Measurements from ENCODE around the gene PARP6. TPM values are rescaled to one million over a fixed set of nuclear protein-coding genes. Genes with fewer than 3 reads are reported as not detected.

PARP6 gene
- total and polyA plus RNA-seq, 2 experiments from 2014 or later = 29.7 to 36.0 TPM

DNA sequence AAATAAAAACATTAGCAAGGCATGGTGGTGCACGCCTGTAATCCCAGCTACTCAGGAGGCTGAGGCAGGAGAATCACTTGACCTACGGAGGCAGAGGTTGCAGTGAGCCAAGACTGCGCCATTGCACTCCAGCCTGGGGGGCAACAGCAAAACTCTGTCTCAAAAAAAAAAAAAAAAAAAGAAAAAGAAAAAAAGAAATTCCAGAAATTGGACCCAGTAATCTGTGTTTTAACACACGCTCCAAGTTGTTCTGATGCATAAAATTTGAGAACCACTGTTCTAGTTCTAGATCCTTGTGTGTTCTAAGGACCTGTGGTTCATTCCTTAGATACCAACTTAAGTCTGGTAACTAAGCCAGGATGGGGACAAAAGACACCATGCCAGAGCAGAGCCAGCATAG, 2.6 kb downstream of the PARP6 start:
- H2AFZ ChIP-seq = no peak overlapping the region
- 95 to 99% methylated on average over 4 of the region's 4 CpGs for WGBS, 2 experiments (ENCODE audit: low coverage in 1 of 2, low lambda C conversion rate in 2 of 2, missing lambda C conversion rate in 2 of 2)
- H3K4me3 ChIP-seq = no peak overlapping the region
- in situ Hi-C loops (cut with MboI) = no loop called here
- no peaks in the 10 kb centered on the region for H3K9me3 ChIP-seq (ENCODE audit: low read depth)
- no peaks in the 10 kb centered on the region for H4K20me1 ChIP-seq (ENCODE audit: insufficient read depth)
- H3K36me3 ChIP-seq (ENCODE audit: low read depth) = peaks cover 24% of the 10 kb centered on the region
- peaks cover 20% of the 10 kb centered on the region for H3K4me1 ChIP-seq (ENCODE audit: insufficient read depth)
- peaks cover 6% of the 10 kb centered on the region for H3F3A ChIP-seq (ENCODE audit: insufficient read depth)
- no peak for DNase-seq
- no peak for TF ChIP-seq EZH2phosphoT487 (IDR thresholded peaks at IDR 0.05; ENCODE audit: insufficient read depth, low read depth)
- TF ChIP-seq EZH2 (IDR thresholded peaks at IDR 0.05; ENCODE audit: insufficient read depth, poor library complexity, severe bottlenecking) = no peak
- no peaks in the 10 kb centered on the region for H3K9me2 ChIP-seq (ENCODE audit: insufficient read depth)
- no peaks in the 10 kb centered on the region for H3K27me3 ChIP-seq (replicated peaks; ENCODE audit: insufficient read depth)
- no peak overlapping the region for H3K27ac ChIP-seq
- H3K4me2 ChIP-seq (ENCODE audit: unreplicated experiment) = no peak overlapping the region
- no peak overlapping the region for H3K9ac ChIP-seq
- peaks cover 46% of the 10 kb centered on the region for H3K79me2 ChIP-seq (ENCODE audit: insufficient read depth)

DNA sequence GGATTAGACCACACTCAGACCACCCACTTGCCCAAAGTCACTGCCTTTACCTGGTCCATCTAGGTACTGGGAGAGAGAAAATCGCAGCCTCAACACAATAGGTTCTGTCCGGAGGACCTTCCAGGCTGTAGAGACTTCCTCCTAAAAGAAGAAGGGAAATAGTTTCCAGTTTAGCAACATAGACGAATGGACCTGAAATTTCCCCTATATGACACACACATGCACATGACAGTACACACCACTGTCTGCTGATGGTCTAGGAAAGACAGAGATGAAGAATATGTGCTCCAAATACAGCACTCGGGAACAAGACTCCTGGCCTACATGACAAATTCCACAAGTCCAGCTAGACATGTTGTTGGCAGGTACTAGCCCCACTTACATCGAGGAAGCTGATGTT, 7.3 kb downstream of the PARP6 start:
- WGBS, 2 experiments (ENCODE audit: low coverage in 1 of 2, low lambda C conversion rate in 2 of 2, missing lambda C conversion rate in 2 of 2) = 93 to 95% methylated on average over 5 of the region's 5 CpGs
- Histone ChIP-seq H3K9me2 (ENCODE audit: insufficient read depth) (no peaks in the 10 kb centered on the region), H3K27ac (no peak overlapping the region), H3K79me2 (ENCODE audit: insufficient read depth) (peaks cover 23% of the 10 kb centered on the region), H3K36me3 (ENCODE audit: low read depth) (peaks cover 68% of the 10 kb centered on the region), H3K4me3 (no peak overlapping the region), H3K9ac (no peak overlapping the region), H3K27me3 (replicated peaks; ENCODE audit: insufficient read depth) (no peaks in the 10 kb centered on the region), H3F3A (ENCODE audit: insufficient read depth) (peaks cover 7% of the 10 kb centered on the region), H3K4me1 (ENCODE audit: insufficient read depth) (no peaks in the 10 kb centered on the region), H4K20me1 (ENCODE audit: insufficient read depth) (no peaks in the 10 kb centered on the region), H2AFZ (no peak overlapping the region), H3K4me2 (ENCODE audit: unreplicated experiment) (no peak overlapping the region), H3K9me3 (ENCODE audit: low read depth) (no peaks in the 10 kb centered on the region)
- TF ChIP-seq EZH2 (IDR thresholded peaks at IDR 0.05; ENCODE audit: insufficient read depth, poor library complexity, severe bottlenecking) (no peak), EZH2phosphoT487 (IDR thresholded peaks at IDR 0.05; ENCODE audit: insufficient read depth, low read depth) (no peak)
- DNase-seq = no peak
- in situ Hi-C loops (cut with MboI) = no loop called here

DNA sequence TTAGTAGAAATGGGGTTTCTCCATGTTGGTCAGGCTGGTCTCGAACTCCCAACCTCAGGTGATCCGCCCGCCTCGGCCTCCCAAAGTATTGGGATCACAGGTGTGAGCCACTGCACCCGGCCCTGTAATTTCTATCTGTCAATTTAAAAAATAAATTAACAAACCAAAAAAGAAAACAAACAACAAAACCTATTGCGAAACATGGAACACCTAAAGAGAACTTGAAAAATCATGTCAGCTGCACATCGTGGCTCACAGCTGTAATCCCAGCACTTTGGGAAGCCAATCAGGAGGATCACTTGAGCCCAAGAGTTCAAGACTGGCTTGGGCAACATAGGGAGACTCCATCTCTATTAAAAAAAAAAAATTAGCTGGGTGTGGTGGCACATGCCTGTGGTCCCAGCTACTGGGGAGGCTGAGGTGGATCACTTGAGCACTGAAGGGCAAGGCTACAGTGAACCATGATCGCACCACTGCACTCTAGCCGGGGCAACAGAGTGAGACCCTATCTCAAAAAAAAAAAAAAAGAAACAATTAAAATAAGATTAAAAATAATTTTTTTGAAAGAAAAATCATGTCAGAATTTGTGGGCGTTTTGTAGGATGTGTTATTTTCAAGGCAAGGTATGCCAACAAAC, 19.6 kb downstream of the PARP6 start:
- Histone ChIP-seq H3K4me2 (ENCODE audit: unreplicated experiment) (no peak overlapping the region), H3K9me3 (ENCODE audit: low read depth) (no peaks in the 10 kb centered on the region), H3K27me3 (replicated peaks; ENCODE audit: insufficient read depth) (no peaks in the 10 kb centered on the region), H3K79me2 (ENCODE audit: insufficient read depth) (no peaks in the 10 kb centered on the region), H3K4me3 (no peak overlapping the region), H2AFZ (no peak overlapping the region), H3K9me2 (ENCODE audit: insufficient read depth) (no peaks in the 10 kb centered on the region), H4K20me1 (ENCODE audit: insufficient read depth) (no peaks in the 10 kb centered on the region), H3F3A (ENCODE audit: insufficient read depth) (peaks cover 5% of the 10 kb centered on the region; the same call in 1 of the 2 replicates), H3K36me3 (ENCODE audit: low read depth) (peaks cover 73% of the 10 kb centered on the region), H3K27ac (no peak overlapping the region), H3K9ac (no peak overlapping the region), H3K4me1 (ENCODE audit: insufficient read depth) (no peaks in the 10 kb centered on the region)
- in situ Hi-C loops (cut with MboI) = no loop called here
- WGBS, 2 experiments (ENCODE audit: low coverage in 1 of 2, low lambda C conversion rate in 2 of 2, missing lambda C conversion rate in 2 of 2) = 97 to 98% methylated on average over 10 of the region's 10 CpGs
- TF ChIP-seq EZH2 (IDR thresholded peaks at IDR 0.05; ENCODE audit: insufficient read depth, poor library complexity, severe bottlenecking) = no peak
- TF ChIP-seq EZH2phosphoT487 (IDR thresholded peaks at IDR 0.05; ENCODE audit: insufficient read depth, low read depth) = no peak
- DNase-seq = no peak

DNA sequence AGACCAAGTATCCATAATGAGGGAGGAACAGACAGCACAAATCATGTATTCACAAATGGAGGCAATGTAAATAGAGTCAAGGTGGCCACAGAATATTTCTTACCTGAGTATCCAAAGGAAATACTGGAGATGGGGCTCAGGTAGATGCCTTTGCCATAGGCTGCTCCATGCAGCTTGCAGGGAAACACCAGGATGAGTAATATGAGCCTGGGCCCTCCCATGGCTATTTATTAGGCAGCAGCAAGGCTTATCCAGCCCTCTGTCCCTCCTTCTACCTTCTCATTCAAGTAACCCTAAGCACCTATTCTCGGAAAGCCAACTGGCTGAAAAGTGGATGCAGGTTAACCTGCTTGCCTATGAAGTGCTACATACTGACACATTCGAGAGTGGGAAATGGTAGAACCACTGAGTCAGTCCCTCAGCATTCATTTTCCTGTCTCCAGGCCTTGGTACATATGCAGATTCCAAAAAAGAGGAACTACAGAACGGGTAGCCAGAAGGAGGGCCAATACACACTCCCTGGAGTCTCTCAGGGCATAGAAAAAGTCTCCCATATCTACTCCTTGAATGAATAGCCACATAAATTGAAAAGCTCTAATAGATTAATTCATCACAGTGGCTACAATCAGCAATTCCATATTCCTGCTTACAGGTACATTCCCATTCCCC, 23.1 kb downstream of the PARP6 start:
- Histone ChIP-seq H3K36me3 (ENCODE audit: low read depth) (peaks cover 63% of the 10 kb centered on the region), H3K4me2 (ENCODE audit: unreplicated experiment) (no peak overlapping the region), H2AFZ (no peak overlapping the region), H3K27me3 (replicated peaks; ENCODE audit: insufficient read depth) (no peaks in the 10 kb centered on the region), H3K4me1 (ENCODE audit: insufficient read depth) (no peaks in the 10 kb centered on the region), H3K4me3 (no peak overlapping the region), H4K20me1 (ENCODE audit: insufficient read depth) (no peaks in the 10 kb centered on the region; the same call in 1 of the 2 replicates), H3K9ac (no peak overlapping the region), H3K9me3 (ENCODE audit: low read depth) (no peaks in the 10 kb centered on the region), H3K27ac (no peak overlapping the region), H3K9me2 (ENCODE audit: insufficient read depth) (no peaks in the 10 kb centered on the region), H3F3A (ENCODE audit: insufficient read depth) (peaks cover 9% of the 10 kb centered on the region; the same call in 1 of the 2 replicates), H3K79me2 (ENCODE audit: insufficient read depth) (0 out of 2 replicates have a peak, but pooled peaks cover 5% of the 10 kb centered on the region)
- TF ChIP-seq EZH2 (IDR thresholded peaks at IDR 0.05; ENCODE audit: insufficient read depth, poor library complexity, severe bottlenecking) = no peak
- no peak for TF ChIP-seq EZH2phosphoT487 (IDR thresholded peaks at IDR 0.05; ENCODE audit: insufficient read depth, low read depth)
- in situ Hi-C loops (cut with MboI) = no loop called here
- DNase-seq = no peak
- WGBS, 2 experiments (ENCODE audit: low coverage in 1 of 2, low lambda C conversion rate in 2 of 2, missing lambda C conversion rate in 2 of 2) = 89 to 95% methylated on average over 3 of the region's 3 CpGs
